T-helper 2 cell treated with Interferon-gamma antibody and Interleukin-4, amounts not matched to agents 100 ng/mL and 5 ng/mL, for 36 hours (primary cell): ENCODE measurements around the gene MEGF8. TPM values are rescaled to one million over a fixed set of nuclear protein-coding genes. Genes with fewer than 3 reads are reported as not detected.

ENCODE experiments used
- intact Hi-C: fragments of 100-400 bp; cut with micrococcal nuclease; formaldehyde crosslinking; loops from one replicate; pipeline ENCODE4 v1.15.1; 2023
- total RNA-seq: library from RNA; stranded (reverse); gene quantifications from 2 replicates; pipeline ENCODE4 v1.2.3, GENCODE V29; 2022

The MEGF8 gene
- total RNA-seq, 1 donor from 2014 or later, result 5.0 TPM

GRCh38 chr19:42286349-42287016 lies 39.0 kb upstream of the MEGF8 start:
- intact Hi-C loops, result no loop called here

- intact Hi-C loops, result no loop called here
Observed at GRCh38 chr19:42287017-42287826, 38.2 kb upstream of the MEGF8 start.

- intact Hi-C loops, result no loop called here
Observed at GRCh38 chr19:42287827-42288107, 37.7 kb upstream of the MEGF8 start.

- intact Hi-C loops, result no loop called here
Observed at GRCh38 chr19:42288387-42288786, 37.0 kb upstream of the MEGF8 start.

GRCh38 chr19:42288881-42289555 lies 36.4 kb upstream of the MEGF8 start:
- intact Hi-C loops, result no loop called here

- intact Hi-C loops, result no loop called here
Observed at GRCh38 chr19:42289556-42290041, 35.8 kb upstream of the MEGF8 start.

GRCh38 chr19:42290136-42290522 lies 35.3 kb upstream of the MEGF8 start:
- intact Hi-C loops, result no loop called here

GRCh38 chr19:42290523-42291434 lies 34.7 kb upstream of the MEGF8 start:
- intact Hi-C loops, result no loop called here

- intact Hi-C loops, result no loop called here
Observed at GRCh38 chr19:42291435-42291810, 34.0 kb upstream of the MEGF8 start.

- intact Hi-C loops, result no loop called here
Observed at GRCh38 chr19:42292042-42292960, 33.1 kb upstream of the MEGF8 start.

GRCh38 chr19:42292963-42293362 lies 32.5 kb upstream of the MEGF8 start:
- intact Hi-C loops, result no loop called here

- intact Hi-C loops, result no loop called here
Observed at GRCh38 chr19:42293540-42293939, 31.9 kb upstream of the MEGF8 start.

- intact Hi-C loops, result no loop called here
Observed at GRCh38 chr19:42293948-42294347, 31.5 kb upstream of the MEGF8 start.

GRCh38 chr19:42294471-42295137 lies 30.8 kb upstream of the MEGF8 start:
- intact Hi-C loops, result no loop called here

GRCh38 chr19:42295342-42295741 lies 30.1 kb upstream of the MEGF8 start:
- intact Hi-C loops, result no loop called here

- intact Hi-C loops, result loop anchor here (2.0 kb wide), 1 partner anchor 163 kb away; the partner anchor contains the start of gene POU2F2
Observed at GRCh38 chr19:42295831-42296525, 29.5 kb upstream of the MEGF8 start.

GRCh38 chr19:42297039-42297438 lies 28.4 kb upstream of the MEGF8 start:
- intact Hi-C loops, result loop anchor here (2.0 kb wide), 1 partner anchor 164 kb away; the partner anchor contains the start of gene POU2F2

GRCh38 chr19:42301646-42302203 lies 23.7 kb upstream of the MEGF8 start, which contains the start of gene PRR19:
Gene PRR19, plus strand, starts transcription at chr19:42302132. Its CDS starts 7,453 bp downstream, at chr19:42309585.
- intact Hi-C loops, result loop anchor here (1.0 kb wide), 4 partner anchors 18 to 169 kb away; partner anchors contain the start of genes MEGF8 and POU2F2
